Measurements from ENCODE around the gene ROBO3. TPM values are rescaled to one million over a fixed set of nuclear protein-coding genes. Genes with fewer than 3 reads are reported as not detected.

The ROBO3 gene
- total and polyA plus RNA-seq, 2 of the 8 experiments (the other 6 are each of a cell fraction or from before 2014, with no cell fraction given), result 12.1 to 24.6 TPM

- no peak overlapping the region for H3K18ac ChIP-seq (ENCODE audit: extremely low read depth, low read length)
- H3K4me1 ChIP-seq (replicated peaks in 1 of 4; ENCODE audit: control insufficient read depth in 3 of 4, insufficient read depth in 4 of 4, low read length in 3 of 4), result no peaks in the 10 kb centered on the region
- no peak overlapping the region for H3K4me2 ChIP-seq (ENCODE audit: insufficient read depth in 1 of 2, low read depth in 2 of 2, low read length in 2 of 2)
- no peak overlapping the region for H2BK5ac ChIP-seq (ENCODE audit: low read depth, low read length)
- no peak overlapping the region for H3K4me3 ChIP-seq (ENCODE audit: extremely low read depth in 1 of 4, insufficient read depth in 2 of 4, low read depth in 3 of 4, low read length in 4 of 4)
- H3K9ac ChIP-seq (replicated peaks in 1 of 4; ENCODE audit: extremely low read depth in 1 of 4, low read depth in 3 of 4, low read length in 3 of 4), result no peak overlapping the region
- H3K4ac ChIP-seq (replicated peaks; ENCODE audit: insufficient read length, low read depth, low read length), result no peak overlapping the region
- no peak overlapping the region for H4K5ac ChIP-seq (ENCODE audit: insufficient read length, low read depth, low read length)
- H2BK20ac ChIP-seq (ENCODE audit: low read length), result no peak overlapping the region
- H3K23me2 ChIP-seq (ENCODE audit: low read depth, low read length), result no peaks in the 10 kb centered on the region
- no peaks in the 10 kb centered on the region for H4K20me1 ChIP-seq (replicated peaks in 1 of 2; ENCODE audit: control insufficient read depth in 1 of 2, insufficient read depth in 2 of 2, low read length in 2 of 2)
- POLR2A ChIA-PET (ENCODE audit: partially characterized antibody), result interaction anchor here (1.5 to 1.8 kb wide), 2 partner anchors 11 to 17 kb away, joined by 3 to 7 read pairs; no protein-coding TSS in a partner anchor
- no peaks in the 10 kb centered on the region for H3K79me2 ChIP-seq (ENCODE audit: control insufficient read depth in 1 of 2, insufficient read depth in 2 of 2, low read length in 2 of 2)
- H2AFZ ChIP-seq (ENCODE audit: low read length), result no peak overlapping the region
- H3K56ac ChIP-seq (replicated peaks; ENCODE audit: insufficient read length, low read depth, low read length), result no peak overlapping the region
- FAIRE-seq, result no peak
- no peak for DNase-seq (ENCODE audit: low read depth in 1 of 2, low spot score in 2 of 2)
- H3K9me3 ChIP-seq (ENCODE audit: insufficient read depth in 2 of 2, low read depth in 1 of 2, low read length in 1 of 2), result no peaks in the 10 kb centered on the region
- no peak overlapping the region for H2BK120ac ChIP-seq (replicated peaks; ENCODE audit: low read depth, low read length)
- H3K27ac ChIP-seq (ENCODE audit: low read depth, low read length), result no peak overlapping the region
- no peak overlapping the region for H2BK12ac ChIP-seq (ENCODE audit: low read depth, low read length)
- CTCF ChIA-PET (ENCODE audit: partially characterized antibody), result interaction anchor here (0.6 to 4.8 kb wide), 10 partner anchors 15 to 1000 kb away, joined by 3 to 22 read pairs (median 4); no protein-coding TSS in a partner anchor
- no peak overlapping the region for H2AK5ac ChIP-seq (ENCODE audit: low read depth, low read length)
- H3K14ac ChIP-seq (ENCODE audit: insufficient read length), result no peak overlapping the region
- WGBS, 2 experiments (ENCODE audit: extremely low coverage in 1 of 2, insufficient coverage in 1 of 2, insufficient read length in 1 of 2, insufficient replicate concordance in 2 of 2, low coverage in 1 of 2, low lambda C conversion rate in 2 of 2, missing lambda C conversion rate in 1 of 2), result 85% methylated on average over 9 of the region's 9 CpGs; no CpG with 5 or more reads in 1 of the 2 experiments
- H4K8ac ChIP-seq (ENCODE audit: extremely low read depth, insufficient read depth, low read length), result no peak overlapping the region
- no peak overlapping the region for H4K91ac ChIP-seq (replicated peaks; ENCODE audit: insufficient read length, low read length)
- no peaks in the 10 kb centered on the region for H3K36me3 ChIP-seq (ENCODE audit: control insufficient read depth in 2 of 4, insufficient read depth in 4 of 4, low read length in 3 of 4)
- H3K23ac ChIP-seq (ENCODE audit: insufficient read length), result no peak overlapping the region
- H3K27me3 ChIP-seq (replicated peaks in 1 of 4; ENCODE audit: control insufficient read depth in 3 of 4, extremely low read depth in 1 of 4, insufficient read depth in 3 of 4, low read length in 3 of 4), result peaks cover 0 to 3% (median under 1%) of the 10 kb centered on the region in 4 experiments; a peak in 2 of 7 replicates
- no peaks in the 10 kb centered on the region for H3K79me1 ChIP-seq (ENCODE audit: low read depth, low read length)
- H2BK15ac ChIP-seq (ENCODE audit: low read length), result no peak overlapping the region
- TF ChIP-seq BACH1 (IDR thresholded peaks at IDR 0.05; ENCODE audit: low read length), result no peak
- no peak for TF ChIP-seq RFX5 (IDR thresholded peaks at IDR 0.05; ENCODE audit: borderline replicate concordance, low read depth, low read length)
- TF ChIP-seq, protein P1, sequence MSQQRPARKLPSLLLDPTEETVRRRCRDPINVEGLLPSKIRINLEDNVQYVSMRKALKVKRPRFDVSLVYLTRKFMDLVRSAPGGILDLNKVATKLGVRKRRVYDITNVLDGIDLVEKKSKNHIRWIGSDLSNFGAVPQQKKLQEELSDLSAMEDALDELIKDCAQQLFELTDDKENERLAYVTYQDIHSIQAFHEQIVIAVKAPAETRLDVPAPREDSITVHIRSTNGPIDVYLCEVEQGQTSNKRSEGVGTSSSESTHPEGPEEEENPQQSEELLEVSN (IDR thresholded peaks at IDR 0.05), result no peak
- TF ChIP-seq TAF1 (IDR thresholded peaks at IDR 0.05; ENCODE audit: low read depth, low read length), result no peak
- TF ChIP-seq KDM1A (IDR thresholded peaks at IDR 0.05; ENCODE audit: borderline replicate concordance, low read length), result no peak
- TF ChIP-seq CEBPB (IDR thresholded peaks at IDR 0.05; ENCODE audit: low read depth, low read length), result no peak
- TF ChIP-seq CTCF (IDR thresholded peaks at IDR 0.05; ENCODE audit: control extremely low read depth in 1 of 3, insufficient read depth in 1 of 3, low read depth in 1 of 3, low read length in 3 of 3), result no peak
- TF ChIP-seq TBP (IDR thresholded peaks at IDR 0.05; ENCODE audit: low read depth, low read length), result no peak
- TF ChIP-seq POLR2AphosphoS5 (IDR thresholded peaks at IDR 0.05; ENCODE audit: low read depth, low read length), result no peak
- no peak for TF ChIP-seq EZH2 (IDR thresholded peaks at IDR 0.05; ENCODE audit: low read depth, low read length, severe bottlenecking)
Observed at GRCh38 chr11:124892750-124893454, 27.7 kb downstream of the ROBO3 start.

Data from H1 (cell line).